K562 (cell line): ENCODE data around the gene RIPK4.
"Not testable (repeated sequence)": the region's sequence is repeated elsewhere in the genome, so short reads cannot be mapped to it uniquely, and the experiment has no call there.

ENCODE experiments used
- ATF3 ChIP-seq, 2 experiments: fragments of 450-650 bp in 1 of 2; sonication (generic) in 1 of 2; formaldehyde crosslinking in 1 of 2; IDR thresholded peaks in 1 of 2; conservative IDR thresholded peaks in 1 of 2; 2 replicates each; pipeline versions ENCODE4 v1.6.1 to v1.8.1; 2016 to 2023; ENCODE audit warnings: mild to moderate bottlenecking in 2 of 2, moderate library complexity in 2 of 2, inconsistent platforms in 1 of 2, missing genetic modification reagents in 1 of 2
- E4F1 ChIP-seq: fragments of 250-450 bp; sonication (Bioruptor Pico); IDR thresholded peaks from 2 replicates; pipeline ENCODE4 v1.5.0; 2021; ENCODE audit warnings: mild to moderate bottlenecking, borderline replicate concordance
- EZH2 ChIP-seq: IDR thresholded peaks from 2 replicates; pipeline ENCODE4 v1.6.1; 2012; ENCODE audit warnings: low read depth, mild to moderate bottlenecking, inconsistent platforms, low read length, borderline replicate concordance
- GABPA ChIP-seq: fragments of 200-800 bp; sonication (Bioruptor generic); conservative IDR thresholded peaks from 2 replicates; pipeline ENCODE4 v1.6.1; 2016; ENCODE audit warnings: low read depth, missing genetic modification characterization, missing compliant biosample characterization
- KLF13 ChIP-seq: fragments of 450-650 bp; IDR thresholded peaks from 2 replicates; pipeline ENCODE4 v1.6.1; 2016; ENCODE audit warnings: missing genetic modification characterization, low read depth, mild to moderate bottlenecking, missing compliant biosample characterization, moderate library complexity, borderline replicate concordance
- MECOM ChIP-seq: fragments of 250-450 bp; sonication (Bioruptor Pico); IDR thresholded peaks from 2 replicates; pipeline ENCODE4 v1.8.0; 2022; ENCODE audit warnings: inconsistent platforms
- NCOA6 ChIP-seq: fragments of 450-650 bp; IDR thresholded peaks from 2 replicates; pipeline ENCODE4 v1.6.1; 2017; ENCODE audit warnings: mild to moderate bottlenecking
- POLR2AphosphoS2 ChIP-seq: IDR thresholded peaks from 2 replicates; pipeline ENCODE4 v1.6.1; 2012; ENCODE audit warnings: low read length, improper control_type of control experiment
- POLR2AphosphoS5 ChIP-seq: IDR thresholded peaks from 2 replicates; pipeline ENCODE4 v1.6.1; 2011; ENCODE audit warnings: mild to moderate bottlenecking, low read depth, low read length, moderate library complexity; ENCODE audit not compliant: control insufficient read depth, insufficient read depth
- TBP ChIP-seq: optimal IDR thresholded peaks from 2 replicates; pipeline ENCODE3; 2011; ENCODE audit warnings: low read depth, low read length, improper control_type of control experiment
- YBX1 ChIP-seq: fragments of 450-650 bp; IDR thresholded peaks from 2 replicates; pipeline ENCODE4 v1.7.1; 2016; ENCODE audit warnings: mild to moderate bottlenecking
- ZFX ChIP-seq: sonication (generic); formaldehyde crosslinking; IDR thresholded peaks from 2 replicates; pipeline ENCODE4 v1.8.0; 2022; ENCODE audit warnings: mild to moderate bottlenecking, missing genetic modification reagents, moderate library complexity
- ZNF140 ChIP-seq: fragments of 250-450 bp; sonication (Bioruptor Pico); IDR thresholded peaks from 2 replicates; pipeline ENCODE4 v1.8.0; 2021; ENCODE audit warnings: moderate library complexity, mild to moderate bottlenecking, inconsistent platforms
- TF ChIP-seq, protein P1 (sequence below), 3 experiments: IDR thresholded peaks in 2 of 3; conservative IDR thresholded peaks in 1 of 3; 2 replicates each; pipeline ENCODE4 v1.5.1; 2011 to 2012; ENCODE audit warnings: low read length in 3 of 3, mild to moderate bottlenecking in 3 of 3, control low read depth in 2 of 3, improper control_type of control experiment in 1 of 3, inconsistent platforms in 1 of 3, low read depth in 1 of 3, mixed read lengths in 1 of 3, moderate library complexity in 1 of 3; ENCODE audit not compliant: insufficient read depth in 2 of 3

DNA sequence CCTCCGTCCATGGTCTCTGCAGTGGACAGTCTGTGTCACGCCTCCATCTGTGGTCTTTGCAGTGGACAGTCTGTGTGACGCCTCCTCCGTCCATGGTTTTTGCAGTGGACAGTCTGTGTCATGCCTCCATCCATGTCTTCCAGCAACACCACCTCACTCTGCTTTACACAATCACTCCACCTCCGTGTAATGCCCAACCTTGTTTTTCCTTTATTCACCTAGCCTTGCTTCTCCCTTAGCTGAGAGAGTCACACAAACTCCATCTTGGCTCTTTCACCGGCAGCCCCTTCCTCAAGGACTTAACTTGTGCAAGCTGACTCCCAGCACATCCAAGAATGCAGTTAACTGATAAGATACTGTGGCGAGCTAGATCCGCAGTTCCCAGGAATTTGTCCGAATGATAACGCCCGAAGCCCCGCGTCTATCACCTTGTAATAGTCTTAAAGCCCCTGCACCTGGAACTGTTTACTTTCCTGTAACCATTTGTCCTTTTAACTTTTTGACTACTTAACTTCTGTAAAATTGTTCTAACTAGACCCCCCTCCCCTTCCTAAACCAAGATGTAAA lies 52.5 kb downstream of the RIPK4 start:
- TF ChIP-seq E4F1; EZH2; ZNF140 (CRISPR knock-in tag); POLR2AphosphoS2; ZFX; KLF13 (tag); GABPA (tag); YBX1; POLR2AphosphoS5; MECOM (CRISPR knock-in tag); TBP; NCOA6; ATF3 (IDR thresholded peaks at IDR 0.05); ATF3 (CRISPR knock-in tag; conservative IDR thresholded peaks at IDR 0.05): not testable (repeated sequence)
- TF ChIP-seq, protein P1, sequence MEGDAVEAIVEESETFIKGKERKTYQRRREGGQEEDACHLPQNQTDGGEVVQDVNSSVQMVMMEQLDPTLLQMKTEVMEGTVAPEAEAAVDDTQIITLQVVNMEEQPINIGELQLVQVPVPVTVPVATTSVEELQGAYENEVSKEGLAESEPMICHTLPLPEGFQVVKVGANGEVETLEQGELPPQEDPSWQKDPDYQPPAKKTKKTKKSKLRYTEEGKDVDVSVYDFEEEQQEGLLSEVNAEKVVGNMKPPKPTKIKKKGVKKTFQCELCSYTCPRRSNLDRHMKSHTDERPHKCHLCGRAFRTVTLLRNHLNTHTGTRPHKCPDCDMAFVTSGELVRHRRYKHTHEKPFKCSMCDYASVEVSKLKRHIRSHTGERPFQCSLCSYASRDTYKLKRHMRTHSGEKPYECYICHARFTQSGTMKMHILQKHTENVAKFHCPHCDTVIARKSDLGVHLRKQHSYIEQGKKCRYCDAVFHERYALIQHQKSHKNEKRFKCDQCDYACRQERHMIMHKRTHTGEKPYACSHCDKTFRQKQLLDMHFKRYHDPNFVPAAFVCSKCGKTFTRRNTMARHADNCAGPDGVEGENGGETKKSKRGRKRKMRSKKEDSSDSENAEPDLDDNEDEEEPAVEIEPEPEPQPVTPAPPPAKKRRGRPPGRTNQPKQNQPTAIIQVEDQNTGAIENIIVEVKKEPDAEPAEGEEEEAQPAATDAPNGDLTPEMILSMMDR (IDR thresholded peaks at IDR 0.05 in 2 of 3, conservative IDR thresholded peaks at IDR 0.05 in 1 of 3; ENCODE audit: insufficient read depth in 2 of 3, low read depth in 1 of 3, low read length in 3 of 3) = not testable (repeated sequence)
